Neuronal stem cell (in vitro differentiated cells): ENCODE results near the gene SFMBT2.

Experiments
- DNase-seq: peaks from one replicate; pipeline ENCODE4 v3.0.0-alpha.2; 2013; ENCODE audit warnings: low spot score
- H2AFZ ChIP-seq: one replicate; pipeline ENCODE4 v1.6.1; 2013; ENCODE audit warnings: mild to moderate bottlenecking, low read length, inconsistent platforms
- H2AK5ac ChIP-seq: 2 replicates; pipeline ENCODE4 v1.6.1; 2013; ENCODE audit warnings: low read depth, mild to moderate bottlenecking, inconsistent platforms, low read length, moderate library complexity, mixed read lengths
- H2BK120ac ChIP-seq: 2 replicates; pipeline ENCODE4 v1.6.1; 2013; ENCODE audit warnings: low read depth, mild to moderate bottlenecking, inconsistent platforms, low read length, moderate library complexity, mixed read lengths
- H2BK12ac ChIP-seq: one replicate; pipeline ENCODE4 v1.6.1; 2013; ENCODE audit warnings: low read length, inconsistent platforms
- H2BK15ac ChIP-seq: 2 replicates; pipeline ENCODE4 v1.6.1; 2013; ENCODE audit warnings: mild to moderate bottlenecking, low read length, inconsistent platforms, mixed read lengths
- H2BK5ac ChIP-seq: one replicate; pipeline ENCODE4 v1.6.1; 2013; ENCODE audit warnings: inconsistent platforms, mild to moderate bottlenecking, low read length, moderate library complexity
- H3K14ac ChIP-seq: one replicate; pipeline ENCODE4 v1.6.1; 2013; ENCODE audit warnings: low read length, inconsistent platforms
- H3K18ac ChIP-seq: 2 replicates; pipeline ENCODE4 v1.6.1; 2013; ENCODE audit warnings: low read length, inconsistent platforms
- H3K23ac ChIP-seq: 2 replicates; pipeline ENCODE4 v1.6.1; 2013; ENCODE audit warnings: low read depth, mild to moderate bottlenecking, mixed read lengths, low read length, inconsistent platforms; ENCODE audit not compliant: poor library complexity
- H3K27ac ChIP-seq: replicated peaks from 3 replicates; pipeline ENCODE4 v1.5.1; 2013; ENCODE audit warnings: low read length, inconsistent platforms
- H3K27me3 ChIP-seq, 3 experiments: 2 replicates each; pipeline ENCODE4 v1.6.1; 2013; ENCODE audit warnings: low read length in 3 of 3, mild to moderate bottlenecking in 2 of 3, inconsistent platforms in 1 of 3, low read depth in 1 of 3, mixed read lengths in 1 of 3, moderate library complexity in 1 of 3; ENCODE audit not compliant: control insufficient read depth in 3 of 3, insufficient read depth in 3 of 3
- H3K36me3 ChIP-seq, 2 donors: replicated peaks in 1 of 2; 2 replicates each; pipeline ENCODE4 v1.6.1; 2013; ENCODE audit warnings: low read length in 2 of 2; ENCODE audit not compliant: control insufficient read depth in 2 of 2, insufficient read depth in 2 of 2
- H3K4ac ChIP-seq: 2 replicates; pipeline ENCODE4 v1.6.1; 2013; ENCODE audit warnings: inconsistent platforms, mild to moderate bottlenecking, low read length, moderate library complexity
- H3K4me1 ChIP-seq, 2 donors: 1 replicate in 1 of 2; 2 replicates in 1 of 2; pipeline ENCODE4 v1.6.1; 2013; ENCODE audit warnings: low read length in 2 of 2, low read depth in 1 of 2; ENCODE audit not compliant: control insufficient read depth in 2 of 2, insufficient read depth in 1 of 2
- H3K4me2 ChIP-seq: one replicate; pipeline ENCODE4 v1.6.1; 2013; ENCODE audit warnings: mild to moderate bottlenecking, low read length, inconsistent platforms; ENCODE audit not compliant: insufficient read depth, poor library complexity, severe bottlenecking
- H3K4me3 ChIP-seq, 2 donors: 2 replicates each; pipeline ENCODE4 v1.5.1; 2013; ENCODE audit warnings: low read length in 2 of 2, mild to moderate bottlenecking in 2 of 2, inconsistent platforms in 1 of 2, moderate library complexity in 1 of 2
- H3K79me1 ChIP-seq: one replicate; pipeline ENCODE4 v1.6.1; 2013; ENCODE audit warnings: low read depth, mild to moderate bottlenecking, inconsistent platforms, low read length, moderate library complexity
- H3K9ac ChIP-seq: one replicate; pipeline ENCODE4 v1.6.1; 2013; ENCODE audit warnings: mild to moderate bottlenecking, low read depth, low read length, inconsistent platforms; ENCODE audit not compliant: poor library complexity
- H3K9me3 ChIP-seq, 2 donors: replicated peaks in 1 of 2; 2 replicates each; pipeline versions ENCODE3 to v1.6.1; 2013; ENCODE audit warnings: low read length in 2 of 2, mild to moderate bottlenecking in 2 of 2, inconsistent platforms in 1 of 2, low read depth in 1 of 2, mixed read lengths in 1 of 2, moderate library complexity in 1 of 2; ENCODE audit not compliant: control insufficient read depth in 2 of 2, insufficient read depth in 1 of 2
- H4K8ac ChIP-seq: one replicate; pipeline ENCODE4 v1.6.1; 2013; ENCODE audit warnings: low read depth, mild to moderate bottlenecking, inconsistent platforms, low read length, moderate library complexity
- H4K91ac ChIP-seq: one replicate; pipeline ENCODE4 v1.6.1; 2013; ENCODE audit warnings: low read length, low read depth, mild to moderate bottlenecking, inconsistent platforms; ENCODE audit not compliant: poor library complexity
- WGBS, 2 donors: extraction: QIAGEN DNeasy Blood & Tissue Kit; methylation state at CpG; one replicate each; pipeline ENCODE4 v1.1.7; 2013; ENCODE audit warnings: missing lambda C conversion rate in 2 of 2, mixed read lengths in 1 of 2; ENCODE audit not compliant: insufficient read length in 2 of 2, insufficient replicate concordance in 1 of 2; ENCODE audit errors: extremely low coverage in 2 of 2; 5-methylcytosine and 5-hydroxymethylcytosine counted together

Gene SFMBT2

DNA sequence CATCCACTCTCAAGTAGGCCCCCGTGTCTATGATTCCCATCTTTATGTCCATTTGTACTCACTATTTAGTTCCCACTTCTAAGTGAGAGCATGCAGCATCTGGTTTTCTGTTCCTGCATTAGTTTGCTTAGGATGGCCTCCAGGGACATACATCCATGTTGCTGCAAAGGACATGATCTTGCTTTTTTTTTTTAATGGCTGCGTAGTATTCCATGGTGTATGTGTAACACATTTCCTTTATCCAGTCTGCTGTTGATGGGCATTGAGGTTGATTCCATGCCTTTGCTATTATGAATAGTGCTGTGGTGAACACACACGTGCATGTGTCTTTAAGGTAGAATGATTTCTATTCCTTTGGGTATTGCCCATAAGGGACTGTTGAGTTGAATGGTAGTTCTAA is 67.8 kb downstream of the SFMBT2 start:
- Histone ChIP-seq H3K4me3 (no peak overlapping the region), H2BK120ac (no peak overlapping the region), H3K4me1 (peaks cover 2 to 4% of the 10 kb centered on the region in 2 donors), H3K23ac (no peak overlapping the region), H4K91ac (no peak overlapping the region), H2AFZ (no peak overlapping the region), H2AK5ac (no peak overlapping the region), H2BK12ac (no peak overlapping the region), H3K4me2 (no peak overlapping the region), H2BK5ac (no peak overlapping the region), H3K27me3 (no peaks in the 10 kb centered on the region), H3K79me1 (no peaks in the 10 kb centered on the region), H3K4ac (no peak overlapping the region), H3K9ac (no peak overlapping the region), H3K9me3 (no peaks in the 10 kb centered on the region), H2BK15ac (no peak overlapping the region), H3K14ac (no peak overlapping the region), H3K18ac (no peak overlapping the region), H3K36me3 (no peaks in the 10 kb centered on the region), H4K8ac (no peak overlapping the region), H3K27ac (no peak overlapping the region)
- WGBS, 2 donors, result no CpG with 5 or more reads among the region's 3 CpGs
- DNase-seq, result no peak

DNA sequence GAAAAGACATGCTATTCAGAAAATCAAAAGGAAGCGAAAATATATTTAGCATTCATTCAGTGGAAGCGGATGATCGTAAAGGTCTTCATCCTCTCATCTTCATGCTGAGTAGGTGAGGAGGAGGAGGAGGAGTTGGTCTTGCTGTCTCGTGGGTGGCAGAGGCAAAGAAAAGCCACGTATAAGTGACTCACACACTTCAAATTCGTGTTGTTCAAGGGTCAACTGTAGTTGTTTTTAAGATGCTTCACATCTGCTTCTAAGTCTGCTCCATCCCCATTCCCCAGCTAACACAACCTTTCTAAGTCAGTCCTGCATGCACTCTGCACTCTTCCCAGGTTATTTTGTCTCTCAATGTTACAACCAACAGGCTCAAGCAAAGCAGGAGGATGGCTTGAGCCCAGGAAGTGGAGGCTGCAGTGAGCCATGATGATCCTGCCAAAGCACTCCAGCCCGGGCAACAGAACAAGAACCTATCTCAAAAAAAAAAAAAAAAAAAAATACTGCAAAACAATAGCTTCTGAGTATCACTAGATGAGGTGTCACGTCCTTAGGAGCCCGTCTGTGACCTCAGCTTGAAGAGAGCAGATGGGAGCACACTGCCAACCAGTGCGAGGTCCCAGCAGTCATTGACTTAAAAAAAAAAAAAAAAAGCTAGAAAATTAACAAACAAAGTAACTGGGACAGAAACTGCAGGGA is 70.5 kb downstream of the SFMBT2 start:
- Histone ChIP-seq H2AK5ac (no peak overlapping the region), H3K4ac (no peak overlapping the region), H3K36me3 (no peaks in the 10 kb centered on the region), H4K91ac (no peak overlapping the region), H3K23ac (no peak overlapping the region), H3K27ac (no peak overlapping the region), H3K18ac (no peak overlapping the region), H2BK5ac (no peak overlapping the region), H2BK12ac (no peak overlapping the region), H3K4me2 (no peak overlapping the region), H3K4me3 (no peak overlapping the region), H2BK15ac (no peak overlapping the region), H3K9ac (no peak overlapping the region), H4K8ac (no peak overlapping the region), H3K9me3 (no peaks in the 10 kb centered on the region), H3K79me1 (no peaks in the 10 kb centered on the region), H3K4me1 (peaks cover 2 to 4% of the 10 kb centered on the region in 2 donors), H3K27me3 (no peaks in the 10 kb centered on the region), H3K14ac (no peak overlapping the region), H2AFZ (no peak overlapping the region), H2BK120ac (no peak overlapping the region)
- DNase-seq, result no peak
- WGBS, 2 donors, result no CpG with 5 or more reads among the region's 10 CpGs

DNA sequence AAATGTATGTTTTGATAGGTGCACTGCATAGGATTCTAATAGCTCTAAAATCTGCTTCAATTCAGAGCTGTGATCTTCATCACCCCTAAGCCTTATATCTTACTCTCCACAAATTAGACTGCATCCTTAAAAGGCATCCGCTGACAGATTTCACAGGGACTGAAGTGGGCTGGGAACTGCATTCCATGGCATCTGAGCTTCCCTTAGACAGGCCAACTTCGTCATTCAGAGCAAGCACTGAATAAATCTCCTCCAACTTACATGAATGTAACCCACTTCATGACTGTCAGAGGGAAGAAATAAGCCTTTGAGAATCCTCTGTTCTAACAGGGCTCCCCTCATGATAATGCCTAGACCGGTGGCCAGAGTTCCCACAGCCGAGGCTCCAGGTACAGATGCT is 71.3 kb downstream of the SFMBT2 start:
- H3K23ac ChIP-seq, result no peak overlapping the region
- H2AK5ac ChIP-seq, result no peak overlapping the region
- no peaks in the 10 kb centered on the region for H3K79me1 ChIP-seq
- no CpG with 5 or more reads among the region's 4 CpGs for WGBS, 2 donors
- peaks cover 2 to 6% of the 10 kb centered on the region in 2 donors for H3K4me1 ChIP-seq
- H2BK5ac ChIP-seq, result no peak overlapping the region
- H3K4me2 ChIP-seq, result no peak overlapping the region
- no peak overlapping the region for H3K4ac ChIP-seq
- no peak overlapping the region for H3K18ac ChIP-seq
- H2BK15ac ChIP-seq, result no peak overlapping the region
- no peak overlapping the region for H3K4me3 ChIP-seq
- no peak overlapping the region for H4K8ac ChIP-seq
- H2BK12ac ChIP-seq, result no peak overlapping the region
- H4K91ac ChIP-seq, result no peak overlapping the region
- no peak overlapping the region for H3K27ac ChIP-seq
- no peak overlapping the region for H2BK120ac ChIP-seq
- H3K36me3 ChIP-seq, result no peaks in the 10 kb centered on the region
- no peak overlapping the region for H2AFZ ChIP-seq
- no peak for DNase-seq
- no peak overlapping the region for H3K9ac ChIP-seq
- no peaks in the 10 kb centered on the region for H3K9me3 ChIP-seq
- H3K14ac ChIP-seq, result no peak overlapping the region
- H3K27me3 ChIP-seq, result no peaks in the 10 kb centered on the region

DNA sequence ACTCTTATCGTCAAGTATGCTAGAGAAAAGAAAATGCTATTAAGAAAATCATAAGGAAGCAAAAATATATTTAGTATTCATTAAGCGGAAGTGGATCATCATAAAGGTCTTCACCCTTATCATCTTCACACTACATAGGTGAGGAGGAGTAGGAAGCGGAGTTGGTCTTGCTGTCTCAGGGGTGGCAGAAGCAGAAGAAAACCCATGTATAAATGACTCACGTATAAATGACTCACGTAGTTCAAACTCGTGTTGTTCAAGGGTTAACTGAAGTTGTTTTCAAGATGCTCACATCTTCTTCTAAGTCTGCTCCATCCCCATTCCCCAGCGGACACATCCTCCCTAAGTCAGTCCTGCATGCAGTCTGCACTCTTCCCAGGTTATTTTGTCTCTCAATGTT is 72.4 kb downstream of the SFMBT2 start:
- H3K36me3 ChIP-seq, result no peaks in the 10 kb centered on the region
- no peak overlapping the region for H3K18ac ChIP-seq
- H3K4me1 ChIP-seq, result peaks cover 2 to 10% of the 10 kb centered on the region in 2 donors
- no peak overlapping the region for H3K9ac ChIP-seq
- H3K23ac ChIP-seq, result no peak overlapping the region
- no peak overlapping the region for H2BK5ac ChIP-seq
- no CpG with 5 or more reads among the region's 7 CpGs for WGBS, 2 donors
- no peak overlapping the region for H2BK12ac ChIP-seq
- peaks cover 0 to 3% of the 10 kb centered on the region in 2 donors for H3K9me3 ChIP-seq
- H2BK120ac ChIP-seq, result no peak overlapping the region
- H4K8ac ChIP-seq, result no peak overlapping the region
- H2AK5ac ChIP-seq, result no peak overlapping the region
- no peak overlapping the region for H3K4me3 ChIP-seq
- H2BK15ac ChIP-seq, result no peak overlapping the region
- H2AFZ ChIP-seq, result no peak overlapping the region
- no peak overlapping the region for H3K4ac ChIP-seq
- no peak overlapping the region for H3K4me2 ChIP-seq
- no peak overlapping the region for H3K27ac ChIP-seq
- no peak overlapping the region for H3K14ac ChIP-seq
- H3K79me1 ChIP-seq, result no peaks in the 10 kb centered on the region
- H4K91ac ChIP-seq, result no peak overlapping the region
- no peaks in the 10 kb centered on the region for H3K27me3 ChIP-seq
- DNase-seq, result no peak
